CD14-positive monocyte (primary cell): Measurements from ENCODE around the gene CCNL2. TPM values are rescaled to one million over a fixed set of nuclear protein-coding genes. Genes with fewer than 3 reads are reported as not detected.
A peak's percentile ranks its signal among the peaks of the same experiment; 100 is the strongest.

Experiments
- DNase-seq, 3 donors: peaks; one replicate each; pipeline ENCODE4 v3.0.0-alpha.2; 2011 to 2022
- H2AFZ ChIP-seq: 2 replicates; pipeline ENCODE4 v1.6.0; 2012; ENCODE audit warnings: mild to moderate bottlenecking, low read depth, low read length, inconsistent platforms; ENCODE audit not compliant: insufficient read depth, poor library complexity, severe bottlenecking
- H3K27ac ChIP-seq, 2 donors: 1 replicate in 1 of 2; 2 replicates in 1 of 2; pipeline ENCODE4 v1.5.1; 2012 to 2013; ENCODE audit warnings: low read length in 2 of 2, control low read depth in 1 of 2, inconsistent platforms in 1 of 2, low read depth in 1 of 2, mild to moderate bottlenecking in 1 of 2
- H3K27me3 ChIP-seq, 2 donors: one replicate each; pipeline versions ENCODE4 v1.6.0 to v1.6.1; 2011 to 2013; ENCODE audit warnings: low read length in 2 of 2; ENCODE audit not compliant: control insufficient read depth in 2 of 2, insufficient read depth in 2 of 2
- H3K36me3 ChIP-seq, 2 donors: replicated peaks in 1 of 2; 1 replicate in 1 of 2; 2 replicates in 1 of 2; pipeline versions ENCODE4 v1.5.1 to v1.6.1; 2012 to 2013; ENCODE audit warnings: low read length in 2 of 2, control low read depth in 1 of 2, inconsistent platforms in 1 of 2, mild to moderate bottlenecking in 1 of 2; ENCODE audit not compliant: insufficient read depth in 2 of 2, control insufficient read depth in 1 of 2
- H3K4me1 ChIP-seq, 2 donors: 1 replicate in 1 of 2; 2 replicates in 1 of 2; pipeline versions ENCODE4 v1.5.1 to v1.6.1; 2012 to 2013; ENCODE audit warnings: low read length in 2 of 2, control low read depth in 1 of 2, inconsistent platforms in 1 of 2, mild to moderate bottlenecking in 1 of 2, moderate library complexity in 1 of 2; ENCODE audit not compliant: insufficient read depth in 2 of 2, control insufficient read depth in 1 of 2
- H3K4me2 ChIP-seq: replicated peaks from 2 replicates; pipeline ENCODE3; 2012; ENCODE audit warnings: low read length, moderate library complexity, mild to moderate bottlenecking; ENCODE audit not compliant: poor library complexity, severe bottlenecking; ENCODE audit errors: extremely low read depth
- H3K4me3 ChIP-seq, 3 experiments: fragments of 200-600 bp in 1 of 3; sonication (generic) in 1 of 3; replicated peaks in 1 of 3; 1 replicate in 2 of 3; 2 replicates in 1 of 3; pipeline ENCODE4 v1.5.1; 2011 to 2013; ENCODE audit warnings: low read length in 3 of 3, mild to moderate bottlenecking in 3 of 3, control low read depth in 2 of 3, low read depth in 2 of 3, inconsistent platforms in 1 of 3, moderate library complexity in 1 of 3
- H3K79me2 ChIP-seq: 2 replicates; pipeline ENCODE4 v1.6.0; 2012; ENCODE audit warnings: mild to moderate bottlenecking, control low read depth, inconsistent platforms, low read length, moderate library complexity; ENCODE audit not compliant: insufficient read depth
- H3K9ac ChIP-seq: 2 replicates; pipeline ENCODE4 v1.6.0; 2017; ENCODE audit warnings: low read length, mild to moderate bottlenecking; ENCODE audit not compliant: insufficient read depth, poor library complexity, severe bottlenecking
- H3K9me3 ChIP-seq, 2 donors: replicated peaks in 1 of 2; 1 replicate in 1 of 2; 2 replicates in 1 of 2; pipeline versions ENCODE4 v1.5.1 to v1.6.1; 2012 to 2013; ENCODE audit warnings: low read length in 2 of 2, control low read depth in 1 of 2; ENCODE audit not compliant: control insufficient read depth in 1 of 2, insufficient read depth in 1 of 2
- H4K20me1 ChIP-seq: 2 replicates; pipeline ENCODE4 v1.6.0; 2012; ENCODE audit warnings: mild to moderate bottlenecking, low read length, control low read depth, moderate library complexity; ENCODE audit not compliant: insufficient read depth
- H3K27ac Mint-ChIP-seq, 7 donors: one replicate each; pipeline ENCODE4 v1.8.0; 2020; ENCODE audit warnings: mild to moderate bottlenecking in 7 of 7, mixed read lengths in 7 of 7, moderate library complexity in 6 of 7, inconsistent platforms in 2 of 7
- H3K27me3 Mint-ChIP-seq, 3 donors: one replicate each; pipeline ENCODE4 v1.8.0; 2021 to 2022; ENCODE audit warnings: low read depth in 3 of 3, mild to moderate bottlenecking in 3 of 3, mixed read lengths in 3 of 3, moderate library complexity in 3 of 3, inconsistent platforms in 1 of 3
- H3K36me3 Mint-ChIP-seq, 2 donors: one replicate each; pipeline ENCODE4 v1.8.0; 2020; ENCODE audit warnings: mixed read lengths in 2 of 2, inconsistent platforms in 1 of 2, mild to moderate bottlenecking in 1 of 2
- H3K4me1 Mint-ChIP-seq: one replicate; pipeline ENCODE4 v1.8.0; 2020; ENCODE audit warnings: mild to moderate bottlenecking, mixed read lengths
- H3K4me3 Mint-ChIP-seq, 2 donors: one replicate each; pipeline ENCODE4 v1.8.0; 2020; ENCODE audit warnings: mild to moderate bottlenecking in 2 of 2, mixed read lengths in 2 of 2, moderate library complexity in 1 of 2
- H3K9me3 Mint-ChIP-seq, 7 donors: one replicate each; pipeline ENCODE4 v1.8.0; 2020 to 2022; ENCODE audit warnings: mixed read lengths in 7 of 7, mild to moderate bottlenecking in 6 of 7, moderate library complexity in 6 of 7, inconsistent platforms in 2 of 7
- CTCF ChIP-seq: fragments of 200-600 bp; IDR thresholded peaks from one replicate; pipeline ENCODE4 v1.8.0; 2022; ENCODE audit warnings: antibody characterized with exemption, mild to moderate bottlenecking
- WGBS: methylation state at CpG from one replicate; pipeline ENCODE4 v1.1.5; 2013; ENCODE audit warnings: missing lambda C conversion rate; ENCODE audit not compliant: insufficient coverage; 5-methylcytosine and 5-hydroxymethylcytosine counted together
- intact Hi-C, 2 donors: fragments of 100-400 bp; cut with micrococcal nuclease; formaldehyde crosslinking; loops; one replicate each; pipeline versions ENCODE4 v1.15.0 to v1.15.1; 2023
- polyA plus RNA-seq, 3 donors: library from polyadenylated mRNA; depleted of rRNA in 1 of 3; unstranded in 2 of 3; stranded (reverse) in 1 of 3; fragments of 300-500 nt in 2 of 3; fragments of >200 nt in 1 of 3; fragmentation: Illumina TruSeq in 2 of 3; gene quantifications; 1 replicate in 2 of 3; 2 replicates in 1 of 3; pipeline ENCODE4 v1.2.3, GENCODE V29; 2012 to 2021

The CCNL2 gene
- polyA plus RNA-seq, 3 donors: 8.6 to 178 (median 10.4) TPM

- Histone ChIP-seq H2AFZ (no peak overlapping the region), H3K27ac (no peak overlapping the region), H3K4me3 (no peak overlapping the region), H3K79me2 (no peaks in the 10 kb centered on the region), H3K4me1 (no peaks in the 10 kb centered on the region), H3K36me3 (no peaks in the 10 kb centered on the region), H4K20me1 (no peaks in the 10 kb centered on the region), H3K27me3 (peaks cover 0 to 51% of the 10 kb centered on the region in 2 donors), H3K4me2 (no peak overlapping the region), H3K9me3 (peaks cover 0 to 12% of the 10 kb centered on the region in 2 donors), H3K9ac (no peak overlapping the region)
- H3K27me3 Mint-ChIP-seq: peaks cover 55 to 71% (median 58%) of the 10 kb centered on the region in 3 donors
- no peak for DNase-seq
- intact Hi-C loops: no loop called here
- H3K27ac Mint-ChIP-seq: no peak overlapping the region
- H3K36me3 Mint-ChIP-seq: no peaks in the 10 kb centered on the region
- 32% methylated on average over 9 of the region's 13 CpGs for WGBS
- peaks cover 0 to 5% (median 2%) of the 10 kb centered on the region in 7 donors for H3K9me3 Mint-ChIP-seq
- peak overlapping the region in 1 of 2 donors; percentile 37 for H3K4me3 Mint-ChIP-seq
- H3K4me1 Mint-ChIP-seq: peaks cover 5% of the 10 kb centered on the region
- TF ChIP-seq CTCF: no peak
Measured at GRCh38 chr1:1361982-1362423, 37.1 kb downstream of the CCNL2 start.

GRCh38 chr1:1361233-1361981 is 37.7 kb downstream of the CCNL2 start:
- intact Hi-C loops: no loop called here

More at GRCh38 chr1:1361233-1361981, 37.7 kb downstream of the CCNL2 start:
- Mint-ChIP-seq H3K9me3 (peaks cover 0 to 5% (median 2%) of the 10 kb centered on the region in 7 donors), H3K27ac (no peak overlapping the region), H3K27me3 (peaks cover 55 to 77% (median 58%) of the 10 kb centered on the region in 3 donors), H3K4me3 (peak overlapping the region in 1 of 2 donors; percentile 54), H3K4me1 (peaks cover 5% of the 10 kb centered on the region), H3K36me3 (no peaks in the 10 kb centered on the region)
- Histone ChIP-seq H3K9ac (no peak overlapping the region), H4K20me1 (no peaks in the 10 kb centered on the region), H3K4me2 (no peak overlapping the region), H3K4me3 (no peak overlapping the region), H3K9me3 (peaks cover 0 to 6% of the 10 kb centered on the region in 2 donors), H3K27ac (no peak overlapping the region), H2AFZ (no peak overlapping the region), H3K36me3 (no peaks in the 10 kb centered on the region), H3K27me3 (peaks cover 0 to 56% of the 10 kb centered on the region in 2 donors), H3K4me1 (no peaks in the 10 kb centered on the region), H3K79me2 (no peaks in the 10 kb centered on the region)
- DNase-seq: no peak
- no peak for TF ChIP-seq CTCF
- 75% methylated on average over 25 of the region's 35 CpGs for WGBS
